GM04504 (cell line): Measurements from ENCODE around the gene SYNCRIP.
"Not testable (repeated sequence)": the region's sequence is repeated elsewhere in the genome, so short reads cannot be mapped to it uniquely, and the experiment has no call there.

ENCODE experiments used
- DNase-seq: peaks from one replicate; pipeline ENCODE4 v3.0.0-alpha.2; 2012; ENCODE audit warnings: low read depth

The SYNCRIP gene

GRCh38 chr6:85642774-85643536 is at the start of gene SYNCRIP:
TSS of gene SYNCRIP (minus strand) at chr6:85642886. CDS start at chr6:85641439, 1,447 bp downstream.
- DNase-seq, result peak; percentile 97

GRCh38 chr6:85691478-85691877 is 48.8 kb upstream of the SYNCRIP start:
- no peak for DNase-seq

GRCh38 chr6:85690071-85690470 is 47.4 kb upstream of the SYNCRIP start:
- no peak for DNase-seq

GRCh38 chr6:85685713-85686112 is 43.0 kb upstream of the SYNCRIP start:
- DNase-seq, result no peak

GRCh38 chr6:85684809-85685171 is 42.1 kb upstream of the SYNCRIP start:
- DNase-seq, result no peak

- DNase-seq, result no peak
Measured at GRCh38 chr6:85684133-85684808, 41.6 kb upstream of the SYNCRIP start.

GRCh38 chr6:85681899-85682298 is 39.2 kb upstream of the SYNCRIP start:
- DNase-seq, result not testable (repeated sequence)

GRCh38 chr6:85680388-85680787 is 37.7 kb upstream of the SYNCRIP start:
- DNase-seq, result no peak

GRCh38 chr6:85679445-85680123 is 36.9 kb upstream of the SYNCRIP start:
- DNase-seq, result no peak

GRCh38 chr6:85678602-85679444 is 36.1 kb upstream of the SYNCRIP start:
- DNase-seq, result peak; percentile 98

- DNase-seq, result no peak
Measured at GRCh38 chr6:85678026-85678601, 35.4 kb upstream of the SYNCRIP start.

- no peak for DNase-seq
Measured at GRCh38 chr6:85677234-85677956, 34.7 kb upstream of the SYNCRIP start.

GRCh38 chr6:85676086-85676729 is 33.5 kb upstream of the SYNCRIP start:
- no peak for DNase-seq

- DNase-seq, result no peak
Measured at GRCh38 chr6:85675030-85675819, 32.5 kb upstream of the SYNCRIP start.

GRCh38 chr6:85674604-85675003 is 31.9 kb upstream of the SYNCRIP start:
- no peak for DNase-seq

- no peak for DNase-seq
Measured at GRCh38 chr6:85673198-85674139, 30.8 kb upstream of the SYNCRIP start.

- no peak for DNase-seq
Measured at GRCh38 chr6:85672623-85673022, 29.9 kb upstream of the SYNCRIP start.

- DNase-seq, result no peak
Measured at GRCh38 chr6:85672050-85672449, 29.4 kb upstream of the SYNCRIP start.

- no peak for DNase-seq
Measured at GRCh38 chr6:85670573-85670972, 27.9 kb upstream of the SYNCRIP start.
